ENCODE results near the gene SNRNP27. TPM values are rescaled to one million over a fixed set of nuclear protein-coding genes. Genes with fewer than 3 reads are reported as not detected.

The SNRNP27 gene
- total and polyA plus RNA-seq, 2 of the 8 experiments (the other 6 are each of a cell fraction or from before 2014, with no cell fraction given), result 11.1 to 40.5 TPM

GRCh38 chr2:69948032-69948962, 54.5 kb downstream of the SNRNP27 start:
- no peak overlapping the region for H2AFZ ChIP-seq (ENCODE audit: low read length)
- POLR2A ChIA-PET (ENCODE audit: partially characterized antibody), result interaction anchor here (1.0 to 1.4 kb wide), 6 partner anchors 9 to 177 kb away, joined by 3 to 6 read pairs (median 4); no protein-coding TSS in a partner anchor
- TF ChIP-seq SIN3A (conservative IDR thresholded peaks at IDR 0.05 in 1 of 2, IDR thresholded peaks at IDR 0.05 in 1 of 2; ENCODE audit: low read depth in 1 of 2, low read length in 2 of 2) (no peak), BRCA1 (IDR thresholded peaks at IDR 0.05; ENCODE audit: low read depth, low read length) (no peak), EZH2 (IDR thresholded peaks at IDR 0.05; ENCODE audit: low read depth, low read length, severe bottlenecking) (no peak), SAP30 (IDR thresholded peaks at IDR 0.05; ENCODE audit: insufficient read depth, insufficient replicate concordance, low read length) (no peak), SP4 (IDR thresholded peaks at IDR 0.05; ENCODE audit: low read length) (no peak), SUZ12 (IDR thresholded peaks at IDR 0.05; ENCODE audit: low read length) (no peak), SIX5 (IDR thresholded peaks at IDR 0.05; ENCODE audit: low read depth, low read length) (no peak), ASH2L (IDR thresholded peaks at IDR 0.05; ENCODE audit: low read length) (no peak), RXRA (IDR thresholded peaks at IDR 0.05; ENCODE audit: insufficient read depth, low read depth, low read length) (no peak), TCF12 (IDR thresholded peaks at IDR 0.05; ENCODE audit: low read depth, low read length) (no peak), ATF3 (IDR thresholded peaks at IDR 0.05; ENCODE audit: insufficient read depth, low read depth, low read length) (no peak)

More at GRCh38 chr2:69948032-69948962, 54.5 kb downstream of the SNRNP27 start:
- Histone ChIP-seq H3K79me1 (ENCODE audit: low read depth, low read length) (no peaks in the 10 kb centered on the region), H4K20me1 (replicated peaks in 1 of 2; ENCODE audit: control insufficient read depth in 1 of 2, insufficient read depth in 2 of 2, low read length in 2 of 2) (no peaks in the 10 kb centered on the region), H3K36me3 (ENCODE audit: control insufficient read depth in 2 of 4, insufficient read depth in 4 of 4, low read length in 3 of 4) (no peaks in the 10 kb centered on the region), H3K4ac (replicated peaks; ENCODE audit: insufficient read length, low read depth, low read length) (no peak overlapping the region), H2AK5ac (ENCODE audit: low read depth, low read length) (no peak overlapping the region), H3K9me3 (ENCODE audit: insufficient read depth in 2 of 2, low read depth in 1 of 2, low read length in 1 of 2) (no peaks in the 10 kb centered on the region), H4K8ac (ENCODE audit: extremely low read depth, insufficient read depth, low read length) (no peak overlapping the region), H2BK5ac (ENCODE audit: low read depth, low read length) (no peak overlapping the region), H3K4me2 (ENCODE audit: insufficient read depth in 1 of 2, low read depth in 2 of 2, low read length in 2 of 2) (no peak overlapping the region), H3K4me3 (ENCODE audit: extremely low read depth in 1 of 4, insufficient read depth in 2 of 4, low read depth in 3 of 4, low read length in 4 of 4) (no peak overlapping the region), H2BK20ac (ENCODE audit: low read length) (no peak overlapping the region), H3K27me3 (replicated peaks in 1 of 4; ENCODE audit: control insufficient read depth in 3 of 4, extremely low read depth in 1 of 4, insufficient read depth in 3 of 4, low read length in 3 of 4) (no peaks in the 10 kb centered on the region; a peak in 1 of 7 replicates), H3K23me2 (ENCODE audit: low read depth, low read length) (no peaks in the 10 kb centered on the region), H2BK120ac (replicated peaks; ENCODE audit: low read depth, low read length) (no peak overlapping the region), H3K18ac (ENCODE audit: extremely low read depth, low read length) (no peak overlapping the region), H2BK12ac (ENCODE audit: low read depth, low read length) (no peak overlapping the region), H3K14ac (ENCODE audit: insufficient read length) (no peak overlapping the region), H3K79me2 (ENCODE audit: control insufficient read depth in 1 of 2, insufficient read depth in 2 of 2, low read length in 2 of 2) (no peaks in the 10 kb centered on the region), H2BK15ac (ENCODE audit: low read length) (no peak overlapping the region), H3K4me1 (replicated peaks in 1 of 4; ENCODE audit: control insufficient read depth in 3 of 4, insufficient read depth in 4 of 4, low read length in 3 of 4) (peaks cover 0 to under 1% (median 0%) of the 10 kb centered on the region in 4 experiments; a peak in 1 of 7 replicates), H3K27ac (ENCODE audit: low read depth, low read length) (no peak overlapping the region; the same call in 1 of the 2 replicates), H3K9ac (replicated peaks in 1 of 4; ENCODE audit: extremely low read depth in 1 of 4, low read depth in 3 of 4, low read length in 3 of 4) (no peak overlapping the region), H4K5ac (ENCODE audit: insufficient read length, low read depth, low read length) (no peak overlapping the region), H3K56ac (replicated peaks; ENCODE audit: insufficient read length, low read depth, low read length) (no peak overlapping the region), H4K91ac (replicated peaks; ENCODE audit: insufficient read length, low read length) (no peak overlapping the region), H3K23ac (ENCODE audit: insufficient read length) (no peak overlapping the region)
- FAIRE-seq (no peak), DNase-seq (ENCODE audit: low read depth in 1 of 2, low spot score in 2 of 2) (no peak)
- 91% methylated on average over 34 of the region's 35 CpGs; no CpG with 5 or more reads in 1 of the 2 experiments for WGBS, 2 experiments (ENCODE audit: extremely low coverage in 1 of 2, insufficient coverage in 1 of 2, insufficient read length in 1 of 2, insufficient replicate concordance in 2 of 2, low coverage in 1 of 2, low lambda C conversion rate in 2 of 2, missing lambda C conversion rate in 1 of 2)
- CTCF ChIA-PET (ENCODE audit: partially characterized antibody), result interaction anchor here (0.7 to 0.8 kb wide), 2 partner anchors 26 to 119 kb away, joined by 3 read pairs; no protein-coding TSS in a partner anchor

All from H1 (cell line).